ENCODE results near the gene BMP10.

Gene BMP10

DNA sequence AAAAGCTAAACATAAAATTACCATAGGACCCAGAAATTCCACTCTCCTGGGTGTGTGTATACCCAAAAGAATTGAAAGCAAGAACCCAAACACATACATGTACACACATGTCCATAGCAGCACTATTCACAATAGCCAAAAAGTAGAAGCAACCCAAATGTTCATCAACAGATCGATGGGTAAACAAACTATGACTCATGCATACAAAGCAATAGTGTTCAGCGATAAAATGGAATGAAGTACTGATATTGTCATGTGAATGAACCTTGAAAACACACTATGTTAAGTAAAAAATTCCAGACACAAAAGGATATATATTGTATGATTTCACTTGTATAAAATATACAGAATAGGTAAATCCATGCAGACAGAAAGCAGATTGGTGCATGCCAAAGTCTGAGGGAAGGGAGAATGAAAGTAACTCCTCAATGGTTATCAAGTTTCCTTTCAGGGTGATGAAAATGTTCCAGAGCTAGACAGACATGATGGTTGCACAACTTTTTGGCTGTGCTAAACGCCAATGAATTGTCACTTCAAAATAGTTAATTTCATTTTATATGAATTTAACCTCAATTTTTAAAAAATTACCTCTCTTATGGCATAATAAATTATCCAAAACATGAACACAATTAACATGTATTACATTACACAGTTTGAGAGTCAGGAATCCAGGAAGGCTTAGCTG, 46.0 kb upstream of the BMP10 start:
- Histone ChIP-seq H3K36me3 (ENCODE audit: insufficient read depth, low read length) (no peaks in the 10 kb centered on the region), H3K4me3 (ENCODE audit: low read depth in 1 of 2, low read length in 2 of 2) (no peak overlapping the region), H3K4me2 (ENCODE audit: insufficient read depth, low read length) (no peak overlapping the region), H3K79me2 (ENCODE audit: insufficient read depth, low read length) (no peaks in the 10 kb centered on the region), H3K9ac (ENCODE audit: low read depth, low read length) (no peak overlapping the region), H3K27me3 (ENCODE audit: insufficient read depth, low read length, poor library complexity) (no peaks in the 10 kb centered on the region), H3K27ac (ENCODE audit: low read length) (no peak overlapping the region), H2AFZ (ENCODE audit: low read depth, low read length) (no peak overlapping the region), H4K20me1 (ENCODE audit: insufficient read depth, low read length) (no peaks in the 10 kb centered on the region), H3K4me1 (ENCODE audit: insufficient read depth, low read length) (peaks cover 36% of the 10 kb centered on the region), H3K9me3 (ENCODE audit: insufficient read depth, low read length, severe bottlenecking) (no peaks in the 10 kb centered on the region)
- ATAC-seq (ENCODE audit: insufficient read depth, low read depth) (no peak), DNase-seq (no peak)
- TF ChIP-seq, protein P1, sequence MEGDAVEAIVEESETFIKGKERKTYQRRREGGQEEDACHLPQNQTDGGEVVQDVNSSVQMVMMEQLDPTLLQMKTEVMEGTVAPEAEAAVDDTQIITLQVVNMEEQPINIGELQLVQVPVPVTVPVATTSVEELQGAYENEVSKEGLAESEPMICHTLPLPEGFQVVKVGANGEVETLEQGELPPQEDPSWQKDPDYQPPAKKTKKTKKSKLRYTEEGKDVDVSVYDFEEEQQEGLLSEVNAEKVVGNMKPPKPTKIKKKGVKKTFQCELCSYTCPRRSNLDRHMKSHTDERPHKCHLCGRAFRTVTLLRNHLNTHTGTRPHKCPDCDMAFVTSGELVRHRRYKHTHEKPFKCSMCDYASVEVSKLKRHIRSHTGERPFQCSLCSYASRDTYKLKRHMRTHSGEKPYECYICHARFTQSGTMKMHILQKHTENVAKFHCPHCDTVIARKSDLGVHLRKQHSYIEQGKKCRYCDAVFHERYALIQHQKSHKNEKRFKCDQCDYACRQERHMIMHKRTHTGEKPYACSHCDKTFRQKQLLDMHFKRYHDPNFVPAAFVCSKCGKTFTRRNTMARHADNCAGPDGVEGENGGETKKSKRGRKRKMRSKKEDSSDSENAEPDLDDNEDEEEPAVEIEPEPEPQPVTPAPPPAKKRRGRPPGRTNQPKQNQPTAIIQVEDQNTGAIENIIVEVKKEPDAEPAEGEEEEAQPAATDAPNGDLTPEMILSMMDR (IDR thresholded peaks at IDR 0.05; ENCODE audit: borderline replicate concordance, extremely low read depth, low read length, poor library complexity, severe bottlenecking) = no peak
- no peak for TF ChIP-seq EZH2 (IDR thresholded peaks at IDR 0.05; ENCODE audit: borderline replicate concordance, low read depth, low read length, severe bottlenecking)

DNA sequence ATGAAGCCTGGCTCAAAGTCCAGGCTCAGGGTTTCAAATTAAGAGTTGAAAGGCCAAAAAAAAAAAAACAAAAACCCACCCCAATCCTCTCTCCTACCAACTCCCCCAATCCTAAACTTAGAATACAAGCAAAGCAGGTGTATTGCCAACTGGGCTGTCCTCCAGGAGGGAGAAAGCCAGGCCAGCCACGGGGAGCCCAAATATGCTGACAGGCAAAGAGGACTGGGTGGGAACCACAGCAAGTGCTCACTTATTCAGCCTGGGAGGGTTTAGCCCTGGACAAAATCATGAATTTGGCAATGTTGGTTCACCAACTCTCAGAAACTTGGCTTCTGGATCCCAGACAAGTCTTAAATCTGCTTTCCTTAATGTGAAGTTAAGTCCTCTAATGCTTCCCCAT, 45.0 kb upstream of the BMP10 start:
- TF ChIP-seq, protein P1 (IDR thresholded peaks at IDR 0.05; ENCODE audit: borderline replicate concordance, extremely low read depth, low read length, poor library complexity, severe bottlenecking) = no peak
- no peak for TF ChIP-seq EZH2 (IDR thresholded peaks at IDR 0.05; ENCODE audit: borderline replicate concordance, low read depth, low read length, severe bottlenecking)
- no peaks in the 10 kb centered on the region for H4K20me1 ChIP-seq (ENCODE audit: insufficient read depth, low read length)
- H3K36me3 ChIP-seq (ENCODE audit: insufficient read depth, low read length) = no peaks in the 10 kb centered on the region
- no peaks in the 10 kb centered on the region for H3K79me2 ChIP-seq (ENCODE audit: insufficient read depth, low read length)
- no peaks in the 10 kb centered on the region for H3K9me3 ChIP-seq (ENCODE audit: insufficient read depth, low read length, severe bottlenecking)
- peaks cover 45% of the 10 kb centered on the region for H3K4me1 ChIP-seq (ENCODE audit: insufficient read depth, low read length)
- no peaks in the 10 kb centered on the region for H3K27me3 ChIP-seq (ENCODE audit: insufficient read depth, low read length, poor library complexity)
- no peak overlapping the region for H3K27ac ChIP-seq (ENCODE audit: low read length)
- H3K9ac ChIP-seq (ENCODE audit: low read depth, low read length) = no peak overlapping the region
- no peak overlapping the region for H2AFZ ChIP-seq (ENCODE audit: low read depth, low read length)
- DNase-seq (no peak), ATAC-seq (ENCODE audit: insufficient read depth, low read depth) (no peak)
- H3K4me2 ChIP-seq (ENCODE audit: insufficient read depth, low read length) = no peak overlapping the region
- no peak overlapping the region for H3K4me3 ChIP-seq (ENCODE audit: low read depth in 1 of 2, low read length in 2 of 2)

DNA sequence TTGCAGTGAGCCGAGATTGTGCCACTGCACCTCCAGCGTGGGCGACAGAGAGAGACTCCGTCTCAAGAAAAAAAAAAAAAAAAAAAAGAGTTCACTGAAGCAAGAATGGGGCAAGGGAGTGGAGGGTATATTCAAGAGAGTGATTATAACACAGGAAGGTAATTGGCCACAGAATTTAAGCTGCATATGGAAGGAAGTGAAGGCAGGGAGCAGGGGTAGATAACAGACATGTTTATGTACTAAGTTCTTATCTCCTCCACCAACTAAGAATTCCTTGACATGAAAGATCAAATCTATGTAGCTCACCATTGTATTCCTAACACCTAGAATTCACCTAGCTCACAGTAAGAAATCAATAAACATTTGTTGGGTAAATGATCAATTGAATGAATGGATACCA, 44.2 kb upstream of the BMP10 start:
- H3K9me3 ChIP-seq (ENCODE audit: insufficient read depth, low read length, severe bottlenecking) = no peaks in the 10 kb centered on the region
- H3K27me3 ChIP-seq (ENCODE audit: insufficient read depth, low read length, poor library complexity) = no peaks in the 10 kb centered on the region
- H3K4me3 ChIP-seq (ENCODE audit: low read depth in 1 of 2, low read length in 2 of 2) = no peak overlapping the region
- peaks cover 1% of the 10 kb centered on the region; the same call in 1 of the 2 replicates for H3K79me2 ChIP-seq (ENCODE audit: insufficient read depth, low read length)
- H3K4me1 ChIP-seq (ENCODE audit: insufficient read depth, low read length) = peaks cover 54% of the 10 kb centered on the region
- H2AFZ ChIP-seq (ENCODE audit: low read depth, low read length) = no peak overlapping the region
- no peaks in the 10 kb centered on the region for H3K36me3 ChIP-seq (ENCODE audit: insufficient read depth, low read length)
- TF ChIP-seq, protein P1 (IDR thresholded peaks at IDR 0.05; ENCODE audit: borderline replicate concordance, extremely low read depth, low read length, poor library complexity, severe bottlenecking) = no peak
- TF ChIP-seq EZH2 (IDR thresholded peaks at IDR 0.05; ENCODE audit: borderline replicate concordance, low read depth, low read length, severe bottlenecking) = no peak
- H3K27ac ChIP-seq (ENCODE audit: low read length) = no peak overlapping the region
- no peaks in the 10 kb centered on the region for H4K20me1 ChIP-seq (ENCODE audit: insufficient read depth, low read length)
- ATAC-seq (ENCODE audit: insufficient read depth, low read depth) = no peak
- no peak overlapping the region for H3K9ac ChIP-seq (ENCODE audit: low read depth, low read length)
- no peak for DNase-seq
- H3K4me2 ChIP-seq (ENCODE audit: insufficient read depth, low read length) = no peak overlapping the region

All from DND-41 (cell line).